Endothelial cell of hepatic sinusoid (primary cell): ENCODE measurements around the gene GPER1.
"Not testable (repeated sequence)": the region's sequence is repeated elsewhere in the genome, so short reads cannot be mapped to it uniquely, and the experiment has no call there.

ENCODE experiments used
- in situ Hi-C: cut with HindIII; loops from 2 replicates; pipeline ENCODE4 v1.10.0; 2017; ENCODE audit warnings: low sequenced_read_pairs

GPER1 gene

DNA sequence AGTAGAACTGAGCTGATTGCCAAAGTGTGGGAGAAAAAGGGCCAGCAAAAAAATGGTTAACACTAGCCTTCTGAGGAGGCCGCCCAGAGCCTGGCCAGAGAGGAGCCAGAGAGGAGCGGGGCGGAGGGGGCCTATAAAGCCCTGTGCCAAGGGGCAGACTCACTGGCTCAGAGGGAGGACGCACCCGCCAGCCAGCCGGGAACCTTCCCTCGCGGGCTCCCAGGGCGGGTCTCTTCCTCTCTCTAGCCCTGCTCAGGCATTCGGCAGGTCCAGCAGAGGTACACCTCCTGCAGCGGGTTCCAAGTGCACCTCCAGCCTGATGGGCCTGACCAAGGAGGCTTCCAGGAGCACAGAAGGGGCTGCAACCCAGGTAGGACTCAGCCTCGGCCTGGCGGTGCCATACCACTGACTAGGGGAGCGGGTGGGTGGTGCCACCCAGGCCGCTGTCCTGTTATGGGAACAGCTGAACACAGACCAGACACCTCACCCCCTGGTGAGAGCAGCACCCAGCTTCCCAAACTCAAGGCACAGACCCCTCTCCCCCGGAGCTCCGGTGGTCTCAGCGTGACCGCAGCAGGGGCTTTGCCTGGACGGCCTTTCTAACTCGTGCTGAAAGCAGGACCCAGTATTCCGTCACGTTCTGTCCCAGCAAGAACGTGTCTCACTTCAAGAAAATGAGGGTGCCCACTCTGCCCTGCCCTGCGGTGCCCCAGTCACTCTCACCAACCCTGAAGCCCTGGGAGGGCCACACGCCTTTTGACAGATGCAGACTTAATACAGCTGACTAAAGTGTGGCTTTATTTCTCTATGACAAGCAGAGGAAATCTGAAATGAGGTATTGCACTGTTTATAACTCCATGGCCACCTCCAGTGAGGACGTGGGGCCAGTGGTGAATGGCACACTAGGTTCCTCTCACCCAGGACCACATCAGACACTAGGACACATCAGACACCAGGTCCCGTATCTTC, at the start of gene GPER1:
TSS of gene GPER1 (plus strand) at position 162 of the 969 bp plus-strand sequence. CDS start 3,616 bp downstream, outside the sequence.
- in situ Hi-C loops: no loop called here

DNA sequence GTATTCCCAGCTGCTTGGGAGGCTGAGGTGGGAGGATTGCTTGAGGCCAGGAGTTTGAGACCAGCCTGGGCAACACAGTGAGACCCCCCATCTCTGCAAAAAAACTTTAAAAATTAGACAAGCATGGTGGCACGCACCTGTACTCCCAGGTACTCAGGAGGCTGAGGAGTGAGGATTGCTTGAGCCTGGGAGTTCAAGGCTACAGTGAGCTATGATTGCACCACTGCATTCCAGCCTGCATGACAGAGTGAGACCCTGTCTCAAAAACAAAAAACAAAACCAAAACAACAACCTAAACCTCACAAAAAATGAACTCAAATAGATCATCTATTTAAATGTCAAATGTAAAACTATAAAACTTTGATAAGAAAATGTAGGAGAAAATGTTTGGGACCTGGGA, 47.7 kb upstream of the GPER1 start:
- in situ Hi-C loops: not testable (repeated sequence)

DNA sequence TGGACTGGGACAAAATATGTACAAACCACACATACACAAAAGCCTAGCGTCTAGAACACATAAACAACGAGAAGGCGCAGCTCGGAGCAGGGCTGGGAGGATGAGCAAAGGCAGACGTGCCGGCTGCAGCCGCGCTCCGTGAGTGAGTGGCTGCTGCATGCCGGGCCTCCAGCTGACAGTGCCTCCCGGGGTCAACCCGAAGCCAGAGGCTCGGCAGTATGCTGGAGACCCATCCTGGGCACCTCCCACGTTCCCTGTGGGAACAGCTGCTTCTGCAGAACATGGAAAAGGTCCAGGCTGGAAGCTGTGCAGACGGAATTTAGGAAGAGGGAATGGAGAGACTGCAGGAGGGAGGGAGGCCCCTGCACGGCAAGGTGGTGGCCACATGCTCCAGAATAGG, 47.1 kb upstream of the GPER1 start:
- in situ Hi-C loops: no loop called here

DNA sequence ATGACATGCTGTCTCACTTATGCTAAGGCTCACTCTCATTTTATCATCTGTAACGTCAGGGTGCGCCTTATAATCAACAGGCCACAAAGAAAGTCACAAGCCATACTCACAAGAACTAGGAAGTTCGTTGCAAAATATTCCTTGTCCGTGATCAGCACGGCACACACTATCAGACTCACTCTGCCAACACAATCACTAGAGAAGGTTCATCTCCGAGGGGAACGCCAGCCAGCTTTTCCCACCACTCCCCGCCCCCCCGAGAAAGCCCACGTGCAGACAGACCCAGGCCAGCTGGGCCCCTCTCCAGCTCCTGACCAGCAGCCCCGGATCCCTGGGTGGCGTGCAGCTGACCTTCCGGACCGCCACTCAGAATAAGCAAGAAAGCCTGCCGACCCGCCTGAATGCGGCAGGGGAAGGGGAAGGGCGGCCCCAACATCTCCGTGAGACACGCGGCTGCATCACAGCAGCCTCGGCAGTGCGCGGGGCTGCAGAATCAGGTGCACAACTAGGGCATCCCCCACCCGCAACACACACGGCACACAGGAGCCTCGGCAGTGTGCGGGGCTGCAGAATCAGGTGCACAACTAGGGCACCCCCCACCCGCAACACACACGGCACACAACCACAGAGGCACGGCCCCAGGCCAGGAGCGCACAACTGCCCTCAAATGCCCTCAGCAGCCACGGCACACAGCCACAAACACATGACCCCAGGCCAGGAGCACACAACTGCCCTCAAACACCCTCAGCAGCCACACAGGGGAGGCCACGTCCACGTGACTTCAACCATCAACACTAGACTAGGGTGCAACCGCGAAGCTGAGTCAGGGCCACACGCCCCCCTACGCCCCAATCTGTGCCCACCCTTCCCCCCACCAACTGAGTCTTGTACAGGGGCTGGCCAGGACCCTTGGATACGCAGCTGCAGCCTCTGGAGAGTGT, 46.1 kb upstream of the GPER1 start:
- in situ Hi-C loops: no loop called here

DNA sequence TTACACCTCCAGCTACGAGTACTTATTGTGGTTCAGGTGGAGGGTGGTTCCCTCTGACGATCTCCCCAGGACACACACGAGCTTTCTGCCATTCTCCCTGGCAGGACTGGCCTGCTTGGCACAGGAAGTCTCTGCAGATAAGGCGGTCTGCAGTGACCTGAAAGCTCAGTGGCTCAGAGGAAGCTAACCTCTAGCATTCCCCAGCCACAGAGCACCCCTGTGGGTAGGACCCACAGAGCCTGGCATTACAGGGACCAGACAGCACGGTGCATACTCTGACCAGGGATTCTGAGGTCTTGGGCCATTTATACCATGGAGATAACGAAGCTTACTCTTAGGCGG, 45.5 kb upstream of the GPER1 start:
- in situ Hi-C loops: no loop called here

DNA sequence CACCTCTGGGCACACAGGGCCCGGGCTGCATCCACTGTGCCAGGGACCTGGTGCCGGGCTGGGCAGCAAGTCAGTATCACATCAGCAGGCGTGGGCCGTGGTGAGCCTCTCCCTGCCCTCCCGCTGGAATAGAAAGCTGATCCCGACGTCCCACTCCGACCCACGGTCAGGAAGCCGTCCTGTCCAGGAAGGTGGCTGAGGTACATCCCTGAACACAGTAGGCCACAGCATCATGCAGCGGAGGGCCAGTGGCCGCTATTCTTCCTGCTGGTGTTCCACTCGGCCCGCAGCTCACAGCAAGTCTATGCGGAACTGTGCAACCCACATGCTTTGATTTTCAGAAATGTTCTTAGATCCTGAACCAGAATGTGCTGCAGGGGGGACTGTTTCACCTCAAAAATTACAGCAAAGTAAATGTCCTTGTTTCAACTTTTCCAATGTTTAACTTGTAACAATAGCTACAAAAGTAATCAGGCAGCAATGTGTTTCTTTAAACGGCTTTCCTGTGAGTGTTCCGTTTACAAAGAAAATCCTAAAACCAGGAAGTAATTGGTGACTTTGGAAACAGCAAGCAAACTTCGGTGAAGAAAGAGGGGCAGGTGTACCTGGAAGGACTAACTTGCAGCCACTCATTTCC, 44.2 kb upstream of the GPER1 start:
- in situ Hi-C loops: no loop called here

DNA sequence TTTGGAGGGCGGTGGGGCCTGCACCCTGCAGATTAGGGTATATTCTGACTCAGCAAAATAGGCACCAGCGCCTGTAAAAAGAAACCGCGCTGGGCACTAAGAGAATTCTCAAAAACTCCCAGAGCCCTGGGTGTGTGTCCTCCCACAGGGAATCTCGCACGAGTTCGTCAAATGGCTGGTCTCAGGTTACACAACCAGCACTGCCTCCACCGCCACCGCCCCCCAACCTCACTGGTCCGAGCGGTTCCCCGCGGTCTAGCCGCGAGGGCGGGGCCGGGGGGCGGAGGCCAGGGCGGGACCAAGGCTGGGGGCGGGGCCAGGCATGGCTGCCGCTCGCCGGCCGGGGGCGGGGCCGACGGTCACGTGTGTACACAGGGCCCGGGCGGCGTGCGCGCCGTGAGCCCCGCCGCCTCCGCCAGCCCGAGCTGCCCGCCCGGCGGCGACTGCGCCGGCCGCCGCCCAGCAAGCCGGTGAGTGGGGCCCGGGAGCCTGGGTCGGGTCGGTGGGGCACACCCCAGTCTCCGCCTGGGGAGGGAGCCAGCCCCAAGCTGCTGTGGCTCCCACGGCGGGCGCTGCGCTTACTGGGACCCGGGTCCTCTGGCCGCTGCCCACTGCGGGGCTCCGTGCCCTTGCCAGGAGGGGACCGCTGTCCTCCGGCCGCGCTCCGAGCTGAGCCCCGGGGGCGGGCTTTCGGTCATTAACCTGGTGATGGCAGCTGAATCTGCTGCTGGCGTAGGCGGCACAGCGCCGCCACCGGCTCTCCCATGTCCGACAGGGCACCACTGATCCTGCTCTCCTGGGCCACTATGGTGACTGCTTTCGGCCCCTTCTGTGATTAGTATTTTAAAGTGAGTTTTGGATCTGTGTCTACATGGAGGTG, 43.5 kb upstream of the GPER1 start, which contains the start of gene GPR146:
TSS of gene GPR146 (plus strand) at position 358 of the 880 bp plus-strand sequence. CDS start 12,970 bp downstream, outside the sequence.
- in situ Hi-C loops: loop anchor here (5.0 kb wide), 1 partner anchor 72 kb away; no protein-coding TSS in a partner anchor

DNA sequence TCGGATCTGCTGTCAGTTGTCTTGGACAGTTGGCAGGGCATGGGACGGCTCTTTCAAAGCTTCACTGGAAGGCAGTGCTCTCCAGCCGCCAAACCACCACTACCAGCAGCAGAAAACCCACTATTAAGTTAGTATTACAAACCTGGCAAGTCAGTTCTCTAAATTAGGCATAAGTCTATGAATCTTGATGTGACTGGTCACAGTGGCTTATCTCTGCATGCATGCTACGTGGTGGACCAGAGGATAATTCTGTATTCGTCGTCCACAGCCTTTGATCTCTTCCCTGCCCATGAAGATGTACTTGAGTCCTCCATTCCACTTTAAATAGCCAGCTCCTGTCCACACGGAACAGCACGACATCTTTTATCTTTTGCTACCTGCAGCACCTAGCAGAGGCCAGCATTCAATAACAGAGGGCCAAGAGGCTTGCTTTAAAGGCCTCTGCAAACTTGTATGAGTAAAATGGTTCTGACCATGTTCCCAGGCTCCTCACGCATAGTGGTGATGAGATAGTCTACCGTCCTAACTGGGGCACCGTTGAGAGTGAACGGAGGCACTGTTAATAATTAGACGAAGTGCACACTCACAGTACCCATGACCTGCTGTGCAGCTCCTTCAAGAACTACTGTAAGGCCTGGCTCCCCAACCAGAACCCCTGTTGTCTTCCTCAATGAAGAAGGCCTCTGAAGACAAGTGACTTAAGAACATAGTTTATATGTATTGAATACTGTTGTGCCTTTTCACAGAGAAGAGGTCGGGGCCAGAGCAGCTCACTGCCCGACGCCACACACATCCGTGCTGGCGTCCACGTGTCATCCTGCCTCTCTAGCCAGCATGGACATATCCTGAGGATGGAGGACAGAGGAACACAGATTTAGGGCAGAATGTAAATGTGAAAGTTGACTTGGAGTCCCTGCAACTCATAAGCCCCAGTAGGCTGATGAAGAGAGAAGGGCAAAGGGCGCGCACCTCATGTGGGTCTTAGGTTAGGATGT, 42.5 kb upstream of the GPER1 start:
- in situ Hi-C loops: loop anchor here (5.0 kb wide), 1 partner anchor 73 kb away; no protein-coding TSS in a partner anchor

DNA sequence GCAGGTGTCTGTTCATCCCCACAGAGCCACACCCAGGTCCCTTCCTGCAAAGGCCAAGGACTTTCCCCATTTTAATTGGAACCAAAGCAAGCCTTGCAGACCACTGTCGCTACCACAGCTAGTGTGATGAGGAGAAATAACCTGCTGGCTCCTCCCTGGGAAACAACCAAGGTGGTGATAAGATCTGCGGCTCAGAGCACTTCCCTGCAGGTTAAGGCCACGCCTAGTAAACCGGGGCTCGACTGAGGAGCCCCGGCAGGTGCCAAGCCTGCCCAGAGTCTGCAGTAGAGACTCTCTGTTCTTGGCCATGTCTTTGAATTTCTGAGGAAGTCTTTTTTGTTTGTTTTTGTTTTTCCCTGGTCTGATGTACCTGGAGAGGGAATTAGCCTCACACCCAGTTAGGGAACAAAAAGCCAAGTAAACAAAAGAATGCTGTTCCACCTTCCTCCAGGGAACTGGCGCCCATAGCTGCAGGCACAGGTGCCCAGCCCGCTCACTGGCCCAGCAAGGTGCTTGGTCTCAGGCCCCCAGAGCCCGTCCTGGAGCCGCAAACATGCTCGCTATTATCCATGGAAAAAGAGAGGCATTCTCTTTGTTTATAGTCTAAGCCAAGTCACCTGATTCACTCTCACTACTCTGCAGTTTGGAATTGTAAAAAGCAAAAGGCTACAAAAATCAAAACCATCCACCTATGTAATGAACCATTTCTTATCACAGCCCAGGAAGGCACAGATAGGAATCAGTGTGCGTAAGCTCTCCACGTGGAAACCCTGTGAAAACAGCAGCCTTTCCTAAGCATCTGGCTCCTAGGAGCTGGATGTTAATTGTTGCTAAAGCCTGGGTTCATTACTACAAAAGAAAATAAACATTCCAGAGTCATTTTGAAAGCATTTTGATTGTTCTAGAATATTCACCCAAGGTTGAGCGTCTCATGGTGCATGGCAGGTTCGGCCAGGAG, 40.9 kb upstream of the GPER1 start:
- in situ Hi-C loops: loop anchor here (5.0 kb wide), 1 partner anchor 75 kb away; no protein-coding TSS in a partner anchor

DNA sequence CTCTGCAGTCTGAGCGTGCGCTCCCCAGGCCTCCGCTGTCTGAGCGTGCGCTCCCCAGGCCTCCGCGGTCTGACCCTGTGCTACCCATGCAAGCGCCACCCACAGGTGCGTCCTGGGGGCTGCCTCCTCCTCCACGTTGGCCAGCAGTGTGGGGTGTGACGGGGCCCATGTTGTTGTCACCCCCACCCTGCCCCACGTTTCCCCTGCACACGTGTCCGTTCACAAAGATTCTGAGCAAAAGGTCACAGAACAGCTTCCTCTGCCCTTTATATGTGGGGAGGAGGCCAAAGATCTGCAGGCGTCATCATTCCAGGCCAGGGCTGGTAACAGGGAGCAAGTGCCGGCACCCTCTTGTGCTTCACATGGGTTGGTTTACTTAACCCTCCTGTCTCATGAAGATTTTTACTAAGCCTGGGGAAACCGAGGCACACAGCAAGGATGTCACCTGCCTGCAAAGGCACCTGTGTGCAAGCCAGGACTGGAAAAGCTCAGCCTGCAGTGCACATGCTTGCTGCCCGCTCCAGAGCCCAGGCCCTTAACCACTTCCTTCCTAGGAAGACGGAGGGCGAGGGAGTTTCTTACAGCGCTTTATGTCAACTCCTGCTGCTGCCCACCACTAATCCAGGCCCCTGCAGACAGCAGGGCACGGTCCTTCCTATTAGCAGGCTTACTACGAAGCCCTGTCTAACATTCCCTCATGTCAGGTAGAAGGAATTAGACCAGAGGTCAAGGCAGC, 38.7 kb upstream of the GPER1 start:
- in situ Hi-C loops: loop anchor here (5.0 kb wide), 1 partner anchor 77 kb away; no protein-coding TSS in a partner anchor

DNA sequence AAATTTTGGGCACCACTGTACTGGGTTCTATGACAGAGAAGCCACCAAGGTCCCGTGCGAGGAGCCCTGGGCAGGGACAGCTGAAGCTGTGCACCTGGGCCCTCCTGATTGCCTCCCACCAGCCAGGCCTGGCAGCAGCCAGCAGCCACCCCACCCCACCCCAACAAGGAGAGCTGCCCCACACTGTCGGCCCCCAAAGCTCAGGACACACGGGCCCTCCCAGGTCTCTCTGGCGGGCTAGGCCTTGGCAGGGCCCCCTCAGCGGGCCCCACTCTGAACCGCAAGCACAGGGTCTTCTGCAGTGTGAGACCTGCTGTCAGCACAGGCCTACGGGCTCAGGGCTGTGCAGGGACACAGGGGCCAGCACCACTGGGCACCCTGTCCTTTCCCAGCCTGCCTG, 38.1 kb upstream of the GPER1 start:
- in situ Hi-C loops: loop anchor here (5.0 kb wide), 1 partner anchor 78 kb away; no protein-coding TSS in a partner anchor

DNA sequence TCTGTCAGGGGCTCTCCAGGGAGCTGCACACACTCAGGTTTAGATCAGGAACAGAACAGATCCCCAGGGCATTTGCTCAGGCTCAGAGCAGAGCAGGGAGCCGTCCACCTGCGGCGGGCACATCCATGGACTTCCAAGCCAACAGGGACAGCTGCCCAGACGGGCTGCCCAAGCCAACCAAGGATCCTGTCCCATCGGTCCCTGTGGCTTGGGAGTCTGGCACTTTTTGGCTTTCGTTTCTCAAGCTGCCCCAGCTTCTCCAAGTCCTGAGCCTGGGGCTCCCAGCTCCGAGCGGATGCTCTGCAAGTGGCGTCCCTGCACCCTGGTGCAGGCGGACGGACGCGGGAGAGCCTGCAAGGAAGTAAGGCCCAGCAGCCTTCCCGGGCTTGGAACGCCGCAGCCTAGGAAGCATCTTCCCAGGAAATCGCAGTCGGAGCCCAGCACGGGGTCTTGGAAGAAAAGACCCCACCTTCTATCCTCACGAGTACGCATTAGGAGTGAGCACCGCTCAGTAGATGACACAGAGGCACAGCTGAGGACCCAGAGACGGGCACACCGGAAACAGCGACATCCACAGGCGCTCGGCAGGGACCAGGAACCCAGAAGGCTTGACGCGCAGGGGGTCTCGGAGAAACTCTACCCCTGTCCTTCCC, 37.5 kb upstream of the GPER1 start:
- in situ Hi-C loops: no loop called here

DNA sequence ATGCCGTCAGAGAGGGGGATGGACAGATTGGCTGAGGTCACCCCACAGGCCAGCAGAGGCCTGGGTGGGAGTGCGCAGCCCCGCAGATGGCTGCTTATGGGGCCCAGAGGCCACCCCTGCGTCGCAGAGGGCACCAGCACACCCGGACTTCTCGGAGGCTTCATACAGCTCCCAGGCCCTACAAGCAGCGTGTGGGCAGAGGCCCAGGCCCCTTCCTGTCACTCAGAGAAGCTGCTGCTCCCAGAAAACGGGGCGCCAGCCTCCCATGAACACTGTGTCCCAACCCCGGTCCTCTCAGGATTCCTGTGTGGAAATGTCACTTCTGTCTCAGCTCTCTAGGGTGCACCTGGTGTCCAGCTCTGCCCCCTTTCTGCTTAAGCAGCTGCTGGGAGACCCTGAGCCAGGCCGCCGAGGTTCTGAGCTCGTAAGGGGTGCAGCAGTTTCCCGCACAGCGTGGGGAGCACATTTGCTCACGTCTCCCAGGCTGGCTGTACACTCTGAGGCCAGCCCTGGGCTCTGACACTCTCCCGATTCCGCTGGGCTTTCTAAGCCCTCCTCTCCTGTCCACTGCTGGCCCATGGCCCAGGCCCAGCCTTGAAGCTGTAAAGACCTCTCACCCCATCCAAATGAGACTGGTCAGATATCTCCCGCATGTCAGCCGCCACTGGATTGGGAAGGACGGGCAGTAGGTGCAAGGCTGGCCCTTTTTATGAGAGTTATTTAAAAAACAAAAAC, 36.8 kb upstream of the GPER1 start:
- in situ Hi-C loops: no loop called here

DNA sequence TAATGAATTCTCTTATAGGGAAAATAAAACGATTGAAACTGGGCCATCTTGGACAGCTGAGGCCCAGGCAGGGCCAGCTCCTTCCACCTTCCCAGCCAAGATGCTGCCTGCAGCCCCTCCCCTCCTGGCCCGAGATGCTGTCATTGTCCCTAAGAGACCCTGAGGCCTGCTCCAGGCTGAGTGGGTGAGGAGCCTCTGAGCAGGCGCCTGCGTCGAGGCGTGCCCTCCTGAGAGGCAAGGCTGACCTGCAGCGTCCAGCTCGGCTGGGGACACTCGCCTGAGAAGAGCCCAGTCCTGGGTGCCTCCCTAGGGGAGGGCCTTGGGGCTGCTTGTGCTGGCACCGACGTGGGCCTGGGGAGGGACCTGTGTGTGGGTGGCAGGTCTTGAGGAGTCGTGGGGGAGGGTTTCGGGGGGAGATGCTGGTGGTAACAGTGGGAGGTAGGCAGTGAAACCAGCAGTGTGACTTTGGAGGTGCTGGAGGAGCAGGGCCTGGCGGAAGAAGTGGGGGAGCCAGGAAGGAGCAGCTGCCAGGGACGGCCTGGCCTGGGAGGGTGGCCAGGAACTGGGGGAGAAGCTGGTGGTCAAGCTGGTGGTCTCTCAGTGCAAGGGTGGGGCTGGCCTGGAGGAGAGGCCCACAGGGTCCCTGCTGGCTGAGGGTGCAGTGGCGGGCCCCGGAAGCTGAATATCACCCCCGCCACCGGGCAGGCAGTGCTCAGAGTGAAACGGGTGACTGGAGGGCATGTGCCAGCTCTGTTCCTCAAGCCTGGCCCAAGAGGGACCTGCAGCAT, 35.7 kb upstream of the GPER1 start:
- in situ Hi-C loops: no loop called here

DNA sequence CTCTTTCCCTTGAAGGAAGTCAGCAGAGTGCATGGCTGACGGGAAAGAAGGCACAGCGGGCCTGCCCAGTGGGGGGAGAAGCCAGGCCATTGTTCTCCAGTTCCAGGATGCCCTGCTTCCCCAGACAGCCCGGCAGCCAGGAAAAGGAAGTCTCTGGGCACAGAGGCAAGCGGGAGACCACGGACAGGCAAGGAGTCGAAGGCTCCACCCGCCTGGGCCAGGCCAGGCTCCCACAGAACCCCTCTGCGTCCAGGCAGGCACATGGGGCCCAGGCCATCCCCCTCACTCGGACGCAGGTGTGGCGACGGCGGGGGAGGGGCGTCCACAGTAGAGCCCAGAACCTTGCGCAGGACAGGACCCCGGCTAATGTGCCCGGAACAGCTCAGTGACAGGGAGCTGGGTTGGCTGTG, 34.9 kb upstream of the GPER1 start:
- in situ Hi-C loops: no loop called here
